ENCODE data around the gene DUOX1.

- TF ChIP-seq POLR2A (IDR thresholded peaks at IDR 0.05; ENCODE audit: low read depth, low read length): no peak
- TF ChIP-seq POLR2AphosphoS5 (IDR thresholded peaks at IDR 0.05; ENCODE audit: low read depth, low read length): no peak
- TF ChIP-seq TAF1 (IDR thresholded peaks at IDR 0.05; ENCODE audit: borderline replicate concordance, low read depth, low read length): no peak
Measured at GRCh38 chr15:45123397-45123796, 6.4 kb upstream of the DUOX1 start.

Data from GM12892 (cell line).